ENCODE measurements around the gene BHLHA9. TPM values are rescaled to one million over a fixed set of nuclear protein-coding genes. Genes with fewer than 3 reads are reported as not detected.
"Not testable (repeated sequence)": the region's sequence is repeated elsewhere in the genome, so short reads cannot be mapped to it uniquely, and the experiment has no call there.

The BHLHA9 gene
- total RNA-seq, 1 donor from 2014 or later: not detected

DNA sequence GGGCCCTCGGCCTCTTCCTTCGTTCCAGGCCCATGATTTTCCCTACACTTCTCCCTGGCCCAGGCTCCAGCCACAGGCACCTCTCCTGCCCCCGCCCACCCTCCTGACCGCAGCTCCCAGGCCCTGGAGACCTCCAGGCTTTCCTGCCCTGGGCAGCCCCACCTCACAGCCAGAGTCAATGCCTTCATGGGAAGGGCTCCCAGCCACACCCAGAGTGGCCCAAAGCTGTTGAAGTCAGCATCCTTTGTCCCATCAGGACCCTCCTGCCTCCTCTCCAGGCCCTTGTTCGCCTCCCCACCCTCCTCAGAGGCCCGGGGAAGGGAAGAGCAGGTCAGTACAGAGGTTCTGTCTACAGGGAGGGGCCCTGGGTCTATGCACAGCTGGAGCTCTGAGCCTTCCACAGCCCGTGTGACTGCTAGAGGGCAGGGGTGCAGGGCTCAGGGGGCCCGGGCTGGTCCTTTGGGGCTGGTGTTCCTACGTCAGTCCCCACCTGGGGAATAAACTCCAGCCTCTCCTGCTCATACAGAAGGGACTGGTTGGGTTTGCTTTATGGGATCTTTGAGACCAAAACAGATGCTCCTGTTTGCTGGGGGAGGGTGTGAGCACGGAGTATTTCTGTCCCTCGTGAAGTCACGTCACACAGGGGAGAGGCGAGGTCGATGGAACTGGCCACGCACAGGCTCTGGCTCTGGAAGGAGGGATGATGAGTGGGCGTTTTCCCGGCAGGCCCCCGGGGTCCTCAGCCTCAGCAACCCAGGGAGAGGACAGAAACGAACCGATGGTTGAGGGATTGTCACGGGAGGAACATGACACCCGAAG, 29.5 kb downstream of the BHLHA9 start:
- intact Hi-C loops (cut with micrococcal nuclease): no loop called here

DNA sequence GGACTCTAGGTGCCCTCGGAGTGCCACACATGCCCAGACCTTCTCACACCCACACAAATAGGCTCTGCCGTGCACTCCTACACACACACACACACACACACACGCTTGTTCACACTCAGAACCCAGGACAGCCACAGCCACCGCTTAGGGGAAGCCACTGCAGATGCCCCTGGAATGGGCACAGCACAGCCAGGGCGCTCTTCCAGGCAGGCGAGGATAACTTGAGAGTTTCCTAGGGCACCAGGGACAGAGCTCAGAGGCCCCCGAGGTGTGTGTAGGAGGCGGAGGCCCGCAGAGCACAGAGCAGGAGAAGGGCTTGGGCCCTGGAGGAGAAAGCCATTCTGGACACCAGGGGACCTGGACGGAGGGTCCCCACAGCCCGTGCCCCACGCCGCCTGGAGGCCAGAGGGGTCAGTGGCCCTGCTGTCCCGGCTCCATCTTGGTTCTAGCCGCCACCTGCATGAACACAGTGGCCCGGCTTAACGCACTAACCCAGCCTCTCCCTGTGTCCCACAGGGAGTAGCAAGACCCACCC, 30.2 kb downstream of the BHLHA9 start:
- intact Hi-C loops (cut with micrococcal nuclease): no loop called here

DNA sequence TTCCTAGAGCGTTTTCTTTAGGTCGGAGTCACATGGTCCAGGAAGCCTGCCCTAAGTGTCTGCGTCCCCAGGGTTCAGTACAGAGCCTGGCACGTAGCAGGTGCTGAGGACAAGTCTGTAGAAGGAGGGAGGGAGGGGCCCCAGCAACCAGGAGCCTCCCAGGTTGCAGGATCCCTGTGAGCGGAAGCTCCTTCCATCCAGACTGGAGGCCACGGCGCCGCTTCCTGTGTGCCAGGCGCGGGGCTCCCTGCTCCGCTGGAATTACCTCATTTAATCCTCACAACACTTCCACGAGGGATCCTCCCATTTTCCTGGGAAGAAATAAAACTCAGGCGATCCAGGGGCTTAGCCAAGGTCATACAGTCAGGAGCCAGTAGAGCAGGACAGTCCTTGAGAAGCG, 31.3 kb downstream of the BHLHA9 start:
- intact Hi-C loops (cut with micrococcal nuclease): no loop called here

DNA sequence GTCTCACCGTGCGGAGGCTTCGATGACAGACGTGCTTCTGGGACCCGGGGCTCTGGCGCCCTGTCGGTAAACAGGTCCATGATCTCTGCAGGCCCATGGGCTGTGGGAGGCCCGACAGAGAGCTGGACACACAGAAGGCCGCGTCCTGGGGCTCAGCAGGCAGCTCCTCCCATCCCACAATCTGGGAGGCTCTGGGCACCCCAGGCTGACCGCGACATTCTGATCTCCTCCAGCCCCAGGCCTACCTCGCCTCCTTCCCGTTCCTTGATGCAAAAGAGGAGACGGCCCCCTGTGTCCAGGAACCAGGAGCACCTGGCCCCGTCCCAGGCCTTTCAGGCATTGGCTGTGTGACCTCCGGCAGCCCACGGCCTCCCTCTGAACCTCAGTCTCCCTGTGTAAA, 32.5 kb downstream of the BHLHA9 start:
- intact Hi-C loops (cut with micrococcal nuclease): no loop called here

DNA sequence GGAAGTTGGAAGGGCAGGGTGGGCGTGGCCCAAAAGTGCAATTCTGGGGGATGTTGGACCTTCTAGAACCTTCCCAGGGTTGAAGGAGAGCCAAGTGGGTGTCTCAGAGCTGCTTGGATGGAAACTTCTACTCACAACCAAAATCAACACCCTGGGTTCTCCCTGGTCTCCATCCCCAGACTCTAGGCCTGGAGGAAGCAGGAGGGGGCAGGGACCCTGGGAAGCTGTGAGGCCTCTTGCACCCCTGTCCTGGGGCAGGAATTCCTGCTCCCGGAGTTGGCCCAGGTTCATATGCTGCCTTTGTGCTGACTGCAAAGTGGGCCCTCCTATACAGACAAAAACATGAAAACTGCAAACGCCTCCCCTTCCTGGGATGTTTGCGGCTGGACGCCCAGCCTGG, 34.3 kb downstream of the BHLHA9 start:
- intact Hi-C loops (cut with micrococcal nuclease): no loop called here

DNA sequence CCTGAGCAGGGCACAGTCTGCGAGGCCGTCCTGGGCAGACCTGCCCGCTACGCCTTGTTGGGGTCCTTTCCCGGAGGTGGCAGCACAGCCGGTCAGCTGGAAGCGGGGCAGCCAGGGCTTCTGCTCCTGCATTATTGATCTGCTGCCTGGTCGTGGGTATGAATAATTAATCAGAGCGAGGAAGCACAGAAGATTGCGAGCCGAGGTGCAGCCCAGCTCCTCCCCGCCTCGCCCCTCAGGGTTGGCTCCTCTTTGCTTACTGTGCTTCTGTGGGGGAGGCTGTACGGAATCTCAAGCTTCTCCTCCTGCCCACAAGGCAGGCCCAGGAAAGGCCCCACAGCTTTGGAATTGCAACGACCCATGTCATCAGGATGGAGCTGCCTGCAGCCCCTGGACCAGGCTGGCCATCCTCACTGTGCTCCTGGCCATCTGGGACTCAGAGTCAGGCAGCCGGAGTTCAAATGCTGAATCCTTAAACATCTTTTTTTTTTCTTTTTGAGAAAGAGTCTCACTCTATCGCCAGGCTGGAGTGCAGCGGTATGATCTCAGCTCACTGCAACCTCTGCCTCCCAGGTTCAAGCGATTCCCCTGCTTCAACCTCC, 34.8 kb downstream of the BHLHA9 start:
- intact Hi-C loops (cut with micrococcal nuclease): no loop called here

DNA sequence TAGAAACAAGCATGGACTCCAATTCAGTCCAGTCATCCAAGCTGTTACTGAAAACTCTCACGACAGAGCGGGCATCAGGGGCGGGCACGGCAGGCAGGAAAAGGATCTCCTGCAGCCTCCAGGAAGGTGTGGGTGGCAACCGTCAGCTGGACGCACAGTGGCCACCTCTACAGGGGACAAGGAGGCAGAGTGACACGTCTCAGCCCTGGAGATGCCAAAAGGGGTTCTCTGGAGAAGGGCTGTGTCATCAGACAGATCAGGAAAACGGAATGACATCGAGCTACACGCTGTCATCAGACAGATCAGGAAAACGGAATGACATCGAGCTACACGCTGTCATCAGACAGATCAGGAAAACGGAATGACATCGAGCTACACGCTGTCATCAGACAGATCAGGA, 37.6 kb downstream of the BHLHA9 start:
- intact Hi-C loops (cut with micrococcal nuclease): not testable (repeated sequence)

DNA sequence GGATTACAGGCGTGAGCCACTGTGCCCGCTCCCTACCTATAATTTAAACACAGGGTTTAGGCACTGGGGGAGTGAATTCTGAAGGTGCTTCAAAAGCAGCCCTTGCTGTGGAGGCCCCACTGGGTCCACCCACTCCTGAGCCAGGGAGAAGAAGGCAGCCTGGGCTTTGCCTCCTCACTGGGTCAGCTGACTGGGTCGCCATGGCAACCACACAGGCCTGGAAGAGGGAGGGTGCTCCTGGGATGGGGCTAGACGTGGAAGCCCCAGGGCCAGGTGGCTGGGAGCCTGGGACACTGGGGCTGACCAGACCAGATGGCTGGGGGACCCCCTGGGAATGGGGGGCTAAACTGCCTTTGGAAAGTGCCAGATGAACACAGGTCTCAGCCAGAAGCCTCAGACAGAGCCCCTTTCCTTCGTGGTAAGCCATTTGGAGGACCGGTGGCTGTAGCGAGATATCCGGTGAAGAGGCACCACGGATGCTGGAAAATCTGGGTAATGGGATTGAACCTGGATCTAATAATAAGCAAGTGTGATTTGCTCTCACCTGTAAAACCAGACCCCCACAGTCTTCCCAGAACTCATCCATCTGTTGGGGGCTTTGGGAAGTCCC, 42.1 kb downstream of the BHLHA9 start:
- intact Hi-C loops (cut with micrococcal nuclease): no loop called here

DNA sequence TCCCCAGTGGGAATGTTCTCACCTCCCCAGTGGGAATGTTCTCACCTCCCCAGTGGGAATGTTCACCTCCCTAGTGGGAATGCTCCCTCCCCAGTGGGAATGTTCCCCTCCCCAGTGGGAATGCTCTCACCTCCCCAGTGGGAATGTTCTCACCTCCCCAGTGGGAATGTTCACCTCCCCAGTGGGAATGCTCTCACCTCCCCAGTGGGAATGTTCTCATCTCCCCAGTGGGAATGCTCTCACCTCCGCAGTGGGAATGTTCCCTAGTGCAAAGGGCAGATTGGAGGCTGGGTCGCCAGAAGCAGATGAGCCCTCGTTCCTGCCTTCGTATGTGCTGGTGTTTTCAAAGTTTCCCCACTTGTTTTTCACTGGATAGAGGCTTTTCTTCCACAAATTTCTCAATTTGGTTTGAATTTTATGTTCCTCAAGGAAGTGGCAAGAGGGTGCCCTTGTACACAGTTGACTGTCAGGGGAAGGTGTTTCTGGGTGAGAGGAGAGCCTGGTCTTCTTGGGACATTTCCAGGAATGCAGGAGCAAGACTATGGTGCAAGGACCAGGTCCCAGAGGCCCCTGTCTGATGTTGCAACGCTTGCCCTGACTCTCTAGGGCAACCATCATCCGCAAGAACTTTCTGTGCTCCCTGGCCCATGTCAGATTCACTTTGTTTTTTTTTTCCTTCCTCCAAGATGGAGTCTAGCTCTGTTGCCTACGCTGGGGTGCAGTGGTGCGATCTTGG, 43.2 kb downstream of the BHLHA9 start:
- intact Hi-C loops (cut with micrococcal nuclease): no loop called here

DNA sequence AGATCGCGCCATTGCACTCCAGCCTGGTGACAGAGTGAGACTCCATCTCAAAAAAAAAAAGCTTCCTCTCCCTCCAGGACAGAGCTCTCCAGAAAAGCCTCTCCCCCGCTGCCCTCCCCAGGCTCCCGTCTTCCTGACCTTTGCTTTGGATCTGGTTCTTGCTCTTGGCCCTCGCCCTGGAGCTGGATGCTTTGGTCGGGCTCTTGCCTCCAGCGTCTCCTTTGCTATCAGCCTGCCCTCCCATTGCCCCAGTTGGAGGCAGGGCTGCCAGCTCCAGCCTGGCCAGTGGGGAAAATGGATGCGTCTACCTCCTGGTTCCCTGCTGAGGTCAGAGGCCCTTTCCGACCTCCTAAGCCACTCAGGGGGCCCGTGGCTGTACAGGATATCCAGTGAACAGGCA, 45.2 kb downstream of the BHLHA9 start:
- intact Hi-C loops (cut with micrococcal nuclease): no loop called here

DNA sequence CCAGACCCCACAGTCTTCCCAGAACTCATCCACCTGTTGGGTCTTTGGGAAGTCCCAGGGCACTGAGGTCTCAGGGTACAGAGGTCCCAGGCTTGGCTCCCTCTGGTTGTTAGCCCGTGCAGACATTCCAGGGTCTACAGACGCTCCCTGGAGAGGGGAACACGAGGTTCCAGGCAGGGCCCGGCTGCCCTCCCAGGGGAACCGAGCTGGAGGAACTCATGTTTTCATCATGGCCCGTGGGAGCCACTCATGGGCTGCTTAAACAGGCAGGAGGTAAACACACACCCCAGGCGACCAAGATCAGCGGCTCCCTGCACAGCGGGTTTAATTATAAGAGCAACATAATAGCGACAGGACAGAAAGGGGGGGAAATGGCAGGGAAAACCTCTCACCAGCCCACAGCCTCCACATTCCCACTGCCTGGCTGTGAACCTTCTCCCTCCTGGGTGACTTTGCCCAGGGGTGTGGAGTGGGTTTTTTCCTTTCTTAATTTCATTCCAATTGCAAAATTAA, 45.7 kb downstream of the BHLHA9 start:
- intact Hi-C loops (cut with micrococcal nuclease): no loop called here

Other genes with a start within 250 kb of the BHLHA9 start
- 139 and 141 TPM in 2 replicates for gene ABR, start 90.5 kb upstream of the BHLHA9 start, total RNA-seq
- 1.2 TPM in 2 replicates for gene TRARG1, start 9.2 kb downstream of the BHLHA9 start, total RNA-seq
- 322 and 335 TPM in 2 replicates for gene YWHAE, start 129.8 kb downstream of the BHLHA9 start, total RNA-seq
- 20.7 and 21.8 TPM in 2 replicates for gene CRK, start 185.8 kb downstream of the BHLHA9 start, total RNA-seq
- gene MYO1C, start 222.2 kb downstream of the BHLHA9 start, total RNA-seq: 43.3 and 44.1 TPM in 2 replicates
- 47.4 and 53.8 TPM in 2 replicates for gene INPP5K, start 246.2 kb downstream of the BHLHA9 start, total RNA-seq